Thyroid gland (tissue), 4 donors: Measurements from ENCODE around the gene ECEL1.

ENCODE experiments used
- CTCF ChIP-seq, 6 experiments: fragments of 200-600 bp in 3 of 6; fragments of 450-650 bp in 3 of 6; sonication (generic) in 3 of 6; IDR thresholded peaks; one replicate each; pipeline ENCODE4 v1.5.1; 2016 to 2019; ENCODE audit warnings: antibody characterized with exemption in 6 of 6, mild to moderate bottlenecking in 2 of 6, inconsistent platforms in 1 of 6, moderate library complexity in 1 of 6
- POLR2A ChIP-seq, 2 donors: fragments of 450-650 bp; IDR thresholded peaks; one replicate each; pipeline ENCODE4 v1.6.1; 2017; ENCODE audit warnings: antibody characterized with exemption in 2 of 2, mild to moderate bottlenecking in 2 of 2, moderate library complexity in 1 of 2

- TF ChIP-seq CTCF (IDR thresholded peaks at IDR 0.05) (no peak), POLR2A (IDR thresholded peaks at IDR 0.05) (no peak)
Observed at GRCh38 chr2:232504438-232504837, 16.8 kb upstream of the ECEL1 start.
